ENCODE data around the gene MAGI2. TPM values are rescaled to one million over a fixed set of nuclear protein-coding genes. Genes with fewer than 3 reads are reported as not detected.

MAGI2 gene
- total and polyA plus RNA-seq, 2 experiments from 2014 or later: 3.5 to 4.1 TPM

- no peak overlapping the region for H2AFZ ChIP-seq
- in situ Hi-C loops (cut with MboI): no loop called here
- H3K27ac ChIP-seq: peak overlapping the region; percentile 44
- H3K4me2 ChIP-seq (ENCODE audit: unreplicated experiment): peak overlapping the region; percentile 38
- H3K79me2 ChIP-seq (ENCODE audit: insufficient read depth): no peaks in the 10 kb centered on the region
- no peak for TF ChIP-seq EZH2phosphoT487 (IDR thresholded peaks at IDR 0.05; ENCODE audit: insufficient read depth, low read depth)
- no peak for TF ChIP-seq EZH2 (IDR thresholded peaks at IDR 0.05; ENCODE audit: insufficient read depth, poor library complexity, severe bottlenecking)
- DNase-seq: peak; percentile 30
- peaks cover 29% of the 10 kb centered on the region for H3K4me1 ChIP-seq (ENCODE audit: insufficient read depth)
- H3K4me3 ChIP-seq: no peak overlapping the region
- WGBS, 2 experiments (ENCODE audit: low coverage in 1 of 2, low lambda C conversion rate in 2 of 2, missing lambda C conversion rate in 2 of 2): 92 to 93% methylated on average over 2 of the region's 2 CpGs
- peaks cover 21% of the 10 kb centered on the region for H3F3A ChIP-seq (ENCODE audit: insufficient read depth)
- no peak overlapping the region for H3K9ac ChIP-seq
- H3K27me3 ChIP-seq (replicated peaks; ENCODE audit: insufficient read depth): no peaks in the 10 kb centered on the region
- H3K9me3 ChIP-seq (ENCODE audit: low read depth): no peaks in the 10 kb centered on the region
- no peaks in the 10 kb centered on the region for H3K36me3 ChIP-seq (ENCODE audit: low read depth)
- no peaks in the 10 kb centered on the region for H4K20me1 ChIP-seq (ENCODE audit: insufficient read depth)
- no peaks in the 10 kb centered on the region for H3K9me2 ChIP-seq (ENCODE audit: insufficient read depth)
Observed at GRCh38 chr7:78703391-78703790, 750.1 kb downstream of the MAGI2 start.

- Histone ChIP-seq H3K4me2 (ENCODE audit: unreplicated experiment) (peak overlapping the region; percentile 70), H3K27me3 (replicated peaks; ENCODE audit: insufficient read depth) (no peaks in the 10 kb centered on the region), H3K9ac (peak overlapping the region; percentile 34; the same call in 1 of the 2 replicates), H3K4me3 (no peak overlapping the region), H3K27ac (peak overlapping the region; percentile 81), H3K36me3 (ENCODE audit: low read depth) (no peaks in the 10 kb centered on the region), H3K4me1 (ENCODE audit: insufficient read depth) (peaks cover 29% of the 10 kb centered on the region), H3K9me3 (ENCODE audit: low read depth) (no peaks in the 10 kb centered on the region), H2AFZ (no peak overlapping the region), H3K79me2 (ENCODE audit: insufficient read depth) (no peaks in the 10 kb centered on the region), H3K9me2 (ENCODE audit: insufficient read depth) (no peaks in the 10 kb centered on the region), H3F3A (ENCODE audit: insufficient read depth) (peaks cover 21% of the 10 kb centered on the region), H4K20me1 (ENCODE audit: insufficient read depth) (no peaks in the 10 kb centered on the region)
- no peak for TF ChIP-seq EZH2phosphoT487 (IDR thresholded peaks at IDR 0.05; ENCODE audit: insufficient read depth, low read depth)
- TF ChIP-seq EZH2 (IDR thresholded peaks at IDR 0.05; ENCODE audit: insufficient read depth, poor library complexity, severe bottlenecking): no peak
- in situ Hi-C loops (cut with MboI): no loop called here
- DNase-seq: peak; percentile 97
Observed at GRCh38 chr7:78702770-78703169, 750.7 kb downstream of the MAGI2 start.

- H3K4me2 ChIP-seq (ENCODE audit: unreplicated experiment): no peak overlapping the region
- no peaks in the 10 kb centered on the region for H3K36me3 ChIP-seq (ENCODE audit: low read depth)
- no peaks in the 10 kb centered on the region for H3F3A ChIP-seq (ENCODE audit: insufficient read depth)
- H3K27me3 ChIP-seq (replicated peaks; ENCODE audit: insufficient read depth): no peaks in the 10 kb centered on the region
- H3K9me3 ChIP-seq (ENCODE audit: low read depth): no peaks in the 10 kb centered on the region
- no peak for DNase-seq
- no peak overlapping the region for H3K27ac ChIP-seq
- in situ Hi-C loops (cut with MboI): no loop called here
- H3K79me2 ChIP-seq (ENCODE audit: insufficient read depth): no peaks in the 10 kb centered on the region
- H3K4me1 ChIP-seq (ENCODE audit: insufficient read depth): peaks cover 6% of the 10 kb centered on the region; the same call in 1 of the 2 replicates
- no peaks in the 10 kb centered on the region for H4K20me1 ChIP-seq (ENCODE audit: insufficient read depth)
- no peak overlapping the region for H2AFZ ChIP-seq
- no peaks in the 10 kb centered on the region for H3K9me2 ChIP-seq (ENCODE audit: insufficient read depth)
- no peak for TF ChIP-seq EZH2 (IDR thresholded peaks at IDR 0.05; ENCODE audit: insufficient read depth, poor library complexity, severe bottlenecking)
- no peak for TF ChIP-seq EZH2phosphoT487 (IDR thresholded peaks at IDR 0.05; ENCODE audit: insufficient read depth, low read depth)
- H3K9ac ChIP-seq: no peak overlapping the region
- H3K4me3 ChIP-seq: no peak overlapping the region
Observed at GRCh38 chr7:78695826-78696225, 757.6 kb downstream of the MAGI2 start.

- Histone ChIP-seq H3K4me1 (ENCODE audit: insufficient read depth) (peaks cover 6% of the 10 kb centered on the region; the same call in 1 of the 2 replicates), H3K36me3 (ENCODE audit: low read depth) (no peaks in the 10 kb centered on the region), H3K4me2 (ENCODE audit: unreplicated experiment) (no peak overlapping the region), H3K27me3 (replicated peaks; ENCODE audit: insufficient read depth) (no peaks in the 10 kb centered on the region), H3K9me2 (ENCODE audit: insufficient read depth) (no peaks in the 10 kb centered on the region), H3K9me3 (ENCODE audit: low read depth) (no peaks in the 10 kb centered on the region), H3F3A (ENCODE audit: insufficient read depth) (no peaks in the 10 kb centered on the region), H2AFZ (no peak overlapping the region), H3K9ac (no peak overlapping the region), H3K79me2 (ENCODE audit: insufficient read depth) (no peaks in the 10 kb centered on the region), H3K4me3 (no peak overlapping the region), H3K27ac (no peak overlapping the region), H4K20me1 (ENCODE audit: insufficient read depth) (no peaks in the 10 kb centered on the region)
- TF ChIP-seq EZH2phosphoT487 (IDR thresholded peaks at IDR 0.05; ENCODE audit: insufficient read depth, low read depth) (no peak), EZH2 (IDR thresholded peaks at IDR 0.05; ENCODE audit: insufficient read depth, poor library complexity, severe bottlenecking) (no peak)
- in situ Hi-C loops (cut with MboI): no loop called here
- WGBS, 2 experiments (ENCODE audit: low coverage in 1 of 2, low lambda C conversion rate in 2 of 2, missing lambda C conversion rate in 2 of 2): 81 to 85% methylated on average over 3 of the region's 3 CpGs
- DNase-seq: no peak
Observed at GRCh38 chr7:78691584-78691983, 761.9 kb downstream of the MAGI2 start.

- DNase-seq: peak; percentile 29
- H3K27me3 ChIP-seq (replicated peaks; ENCODE audit: insufficient read depth): no peaks in the 10 kb centered on the region
- H3K4me2 ChIP-seq (ENCODE audit: unreplicated experiment): no peak overlapping the region
- no peak overlapping the region for H3K4me3 ChIP-seq
- 71 to 78% methylated on average over 4 of the region's 4 CpGs for WGBS, 2 experiments (ENCODE audit: low coverage in 1 of 2, low lambda C conversion rate in 2 of 2, missing lambda C conversion rate in 2 of 2)
- TF ChIP-seq EZH2 (IDR thresholded peaks at IDR 0.05; ENCODE audit: insufficient read depth, poor library complexity, severe bottlenecking) (no peak), EZH2phosphoT487 (IDR thresholded peaks at IDR 0.05; ENCODE audit: insufficient read depth, low read depth) (no peak)
- no peak overlapping the region for H2AFZ ChIP-seq
- no peaks in the 10 kb centered on the region for H3F3A ChIP-seq (ENCODE audit: insufficient read depth)
- in situ Hi-C loops (cut with MboI): no loop called here
- H3K9me3 ChIP-seq (ENCODE audit: low read depth): no peaks in the 10 kb centered on the region
- no peak overlapping the region for H3K27ac ChIP-seq
- H3K9me2 ChIP-seq (ENCODE audit: insufficient read depth): no peaks in the 10 kb centered on the region
- H3K79me2 ChIP-seq (ENCODE audit: insufficient read depth): no peaks in the 10 kb centered on the region
- H3K4me1 ChIP-seq (ENCODE audit: insufficient read depth): peaks cover 6% of the 10 kb centered on the region; the same call in 1 of the 2 replicates
- no peaks in the 10 kb centered on the region for H4K20me1 ChIP-seq (ENCODE audit: insufficient read depth)
- no peak overlapping the region for H3K9ac ChIP-seq
- H3K36me3 ChIP-seq (ENCODE audit: low read depth): no peaks in the 10 kb centered on the region
Observed at GRCh38 chr7:78690174-78690573, 763.3 kb downstream of the MAGI2 start.
